ENCODE results near the gene TUBA1C. TPM values are rescaled to one million over a fixed set of nuclear protein-coding genes. Genes with fewer than 3 reads are reported as not detected.

The TUBA1C gene
- total and polyA plus RNA-seq, 2 of the 8 experiments (the other 6 are each of a cell fraction or from before 2014, with no cell fraction given) = 504 to 3,101 TPM

DNA sequence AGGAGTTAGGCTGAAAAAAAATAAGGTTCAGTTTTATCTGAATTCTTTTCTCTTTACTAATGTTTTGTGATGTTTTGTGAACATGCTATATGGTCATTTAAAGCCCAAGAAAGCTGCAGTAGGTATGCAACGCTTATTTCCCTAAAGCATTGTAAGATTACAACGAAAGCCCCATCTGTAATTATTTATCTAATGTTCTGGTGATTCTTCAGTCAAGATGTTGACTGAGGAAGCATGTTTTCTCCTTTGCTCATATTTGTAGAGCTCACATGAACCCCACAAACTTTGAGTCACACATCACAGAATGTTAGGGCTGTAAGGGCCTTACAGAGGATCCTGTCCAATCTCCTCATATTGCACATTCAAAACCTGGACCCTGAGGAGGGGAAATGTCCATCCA is 3.2 kb upstream of the TUBA1C start (continued):
- no peak for TF ChIP-seq FOSL1 (IDR thresholded peaks at IDR 0.05; ENCODE audit: insufficient read depth, low read depth, low read length)

All from H1 (cell line).